HepG2 (cell line): Measurements from ENCODE around the gene MBLAC2. TPM values are rescaled to one million over a fixed set of nuclear protein-coding genes. Genes with fewer than 3 reads are reported as not detected.

Source experiments
- SOX6 ChIP-seq, 2 experiments: fragments of 450-650 bp in 1 of 2; sonication (generic) in 1 of 2; formaldehyde crosslinking in 1 of 2; IDR thresholded peaks; 2 replicates each; pipeline versions ENCODE4 v1.4.0 to v1.6.1; 2017 to 2020; ENCODE audit warnings: antibody characterized with exemption in 1 of 2, mild to moderate bottlenecking in 1 of 2, missing genetic modification reagents in 1 of 2
- TOE1 ChIP-seq: sonication (generic); formaldehyde crosslinking; IDR thresholded peaks from 2 replicates; pipeline ENCODE4 v1.4.0; 2020; ENCODE audit warnings: mild to moderate bottlenecking, missing genetic modification reagents
- ZNF430 ChIP-seq: sonication (generic); formaldehyde crosslinking; IDR thresholded peaks from 2 replicates; pipeline ENCODE4 v1.9.0; 2021; ENCODE audit warnings: mild to moderate bottlenecking, missing genetic modification reagents
- ZNF567 ChIP-seq: sonication (generic); formaldehyde crosslinking; IDR thresholded peaks from 2 replicates; pipeline ENCODE4 v1.8.1; 2023; ENCODE audit warnings: mild to moderate bottlenecking, missing genetic modification reagents, borderline replicate concordance
- ZNF598 ChIP-seq: sonication (generic); formaldehyde crosslinking; IDR thresholded peaks from 2 replicates; pipeline ENCODE4 v1.5.1; 2020; ENCODE audit warnings: mild to moderate bottlenecking, missing genetic modification reagents, borderline replicate concordance
- ZNF670 ChIP-seq: sonication (generic); formaldehyde crosslinking; IDR thresholded peaks from 2 replicates; pipeline ENCODE4 v1.8.0; 2022; ENCODE audit warnings: mild to moderate bottlenecking, missing genetic modification reagents, borderline replicate concordance
- polyA plus RNA-seq, 8 experiments: library from polyadenylated mRNA; depleted of rRNA in 3 of 8; stranded (reverse) in 7 of 8; unstranded in 1 of 8; fragments of >200 nt; fragmentation: Illumina TruSeq in 4 of 8; extraction: Trizol in 4 of 8; gene quantifications; 2 replicates each; pipeline versions ENCODE4 v1.2.1 to v1.2.3, GENCODE V29; 2011 to 2016; ENCODE audit warnings: low read depth in 4 of 8, missing spikeins in 1 of 8, mixed read lengths in 1 of 8; ENCODE audit not compliant: insufficient read depth in 1 of 8
- total RNA-seq, 5 experiments: library from RNA; depleted of rRNA; stranded (reverse); fragments of >200 nt; fragmentation: Illumina TruSeq; extraction: Trizol; gene quantifications; 2 replicates each; pipeline ENCODE4 v1.2.3, GENCODE V29; 2016; ENCODE audit warnings: low read depth in 1 of 5
- TF ChIP-seq, protein P1 (sequence below): IDR thresholded peaks from 2 replicates; pipeline ENCODE4 v1.6.1; 2016; ENCODE audit warnings: low read depth, control low read depth
- TF ChIP-seq, protein P2 (sequence below): sonication (generic); formaldehyde crosslinking; IDR thresholded peaks from 2 replicates; pipeline ENCODE4 v1.5.1; 2020; ENCODE audit warnings: mild to moderate bottlenecking, missing genetic modification reagents, borderline replicate concordance
- TF ChIP-seq, protein P3 (sequence below): sonication (generic); formaldehyde crosslinking; IDR thresholded peaks from 2 replicates; pipeline ENCODE4 v1.5.1; 2020; ENCODE audit warnings: mild to moderate bottlenecking, missing genetic modification reagents, borderline replicate concordance

The MBLAC2 gene
- total and polyA plus RNA-seq, 2 of the 13 experiments (the other 11 are each of a cell fraction or from before 2014, with no cell fraction given): 2.9 to 4.1 TPM

DNA sequence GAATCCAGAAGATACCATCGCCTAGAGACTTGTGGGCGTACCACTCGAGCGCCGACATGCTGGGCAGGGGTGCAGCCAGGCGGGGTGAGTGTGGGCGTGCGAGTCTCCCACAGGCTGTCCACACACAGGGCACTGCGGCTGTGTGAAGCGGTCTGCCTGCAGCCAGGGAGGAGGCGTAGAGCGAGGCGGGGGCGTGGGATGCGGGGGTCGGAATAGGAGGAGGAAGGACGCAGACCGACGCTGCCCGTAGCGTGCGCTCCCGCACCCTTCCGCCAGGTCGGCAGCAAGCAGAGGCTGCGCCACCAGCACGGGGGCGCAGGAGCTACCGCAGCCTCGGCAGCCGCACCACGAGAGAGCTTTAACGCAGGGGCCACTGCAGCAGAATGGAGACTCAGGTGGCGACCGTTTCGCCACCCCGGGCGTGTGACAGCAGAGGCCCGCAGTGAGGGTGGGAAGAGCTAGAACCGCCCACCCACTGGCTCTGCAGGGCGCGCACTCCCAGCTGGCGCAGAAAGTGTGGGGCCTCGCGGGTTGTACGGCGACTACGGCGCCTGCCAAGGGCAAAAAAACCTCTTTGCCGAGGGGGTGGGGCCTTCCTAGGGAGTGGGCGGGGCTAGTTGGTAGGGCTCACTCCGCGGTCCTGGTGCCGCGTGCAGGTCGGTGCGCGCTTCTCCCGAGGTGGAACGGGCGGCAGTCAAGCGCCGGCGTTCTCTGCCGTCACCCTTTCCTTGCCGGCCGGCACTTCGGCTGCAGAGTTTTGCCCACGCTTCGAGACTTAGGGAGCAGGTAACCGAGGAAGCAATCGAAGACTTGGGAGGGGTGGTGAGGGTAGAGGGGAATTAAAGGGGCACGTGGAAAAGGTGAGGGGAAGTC is at the start of gene MBLAC2, which contains the start of gene POLR3G (continued):
- TF ChIP-seq, protein P1, sequence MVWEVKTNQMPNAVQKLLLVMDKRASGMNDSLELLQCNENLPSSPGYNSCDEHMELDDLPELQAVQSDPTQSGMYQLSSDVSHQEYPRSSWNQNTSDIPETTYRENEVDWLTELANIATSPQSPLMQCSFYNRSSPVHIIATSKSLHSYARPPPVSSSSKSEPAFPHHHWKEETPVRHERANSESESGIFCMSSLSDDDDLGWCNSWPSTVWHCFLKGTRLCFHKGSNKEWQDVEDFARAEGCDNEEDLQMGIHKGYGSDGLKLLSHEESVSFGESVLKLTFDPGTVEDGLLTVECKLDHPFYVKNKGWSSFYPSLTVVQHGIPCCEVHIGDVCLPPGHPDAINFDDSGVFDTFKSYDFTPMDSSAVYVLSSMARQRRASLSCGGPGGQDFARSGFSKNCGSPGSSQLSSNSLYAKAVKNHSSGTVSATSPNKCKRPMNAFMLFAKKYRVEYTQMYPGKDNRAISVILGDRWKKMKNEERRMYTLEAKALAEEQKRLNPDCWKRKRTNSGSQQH (CRISPR knock-in tag): peak; percentile 54
- TF ChIP-seq, protein P2, sequence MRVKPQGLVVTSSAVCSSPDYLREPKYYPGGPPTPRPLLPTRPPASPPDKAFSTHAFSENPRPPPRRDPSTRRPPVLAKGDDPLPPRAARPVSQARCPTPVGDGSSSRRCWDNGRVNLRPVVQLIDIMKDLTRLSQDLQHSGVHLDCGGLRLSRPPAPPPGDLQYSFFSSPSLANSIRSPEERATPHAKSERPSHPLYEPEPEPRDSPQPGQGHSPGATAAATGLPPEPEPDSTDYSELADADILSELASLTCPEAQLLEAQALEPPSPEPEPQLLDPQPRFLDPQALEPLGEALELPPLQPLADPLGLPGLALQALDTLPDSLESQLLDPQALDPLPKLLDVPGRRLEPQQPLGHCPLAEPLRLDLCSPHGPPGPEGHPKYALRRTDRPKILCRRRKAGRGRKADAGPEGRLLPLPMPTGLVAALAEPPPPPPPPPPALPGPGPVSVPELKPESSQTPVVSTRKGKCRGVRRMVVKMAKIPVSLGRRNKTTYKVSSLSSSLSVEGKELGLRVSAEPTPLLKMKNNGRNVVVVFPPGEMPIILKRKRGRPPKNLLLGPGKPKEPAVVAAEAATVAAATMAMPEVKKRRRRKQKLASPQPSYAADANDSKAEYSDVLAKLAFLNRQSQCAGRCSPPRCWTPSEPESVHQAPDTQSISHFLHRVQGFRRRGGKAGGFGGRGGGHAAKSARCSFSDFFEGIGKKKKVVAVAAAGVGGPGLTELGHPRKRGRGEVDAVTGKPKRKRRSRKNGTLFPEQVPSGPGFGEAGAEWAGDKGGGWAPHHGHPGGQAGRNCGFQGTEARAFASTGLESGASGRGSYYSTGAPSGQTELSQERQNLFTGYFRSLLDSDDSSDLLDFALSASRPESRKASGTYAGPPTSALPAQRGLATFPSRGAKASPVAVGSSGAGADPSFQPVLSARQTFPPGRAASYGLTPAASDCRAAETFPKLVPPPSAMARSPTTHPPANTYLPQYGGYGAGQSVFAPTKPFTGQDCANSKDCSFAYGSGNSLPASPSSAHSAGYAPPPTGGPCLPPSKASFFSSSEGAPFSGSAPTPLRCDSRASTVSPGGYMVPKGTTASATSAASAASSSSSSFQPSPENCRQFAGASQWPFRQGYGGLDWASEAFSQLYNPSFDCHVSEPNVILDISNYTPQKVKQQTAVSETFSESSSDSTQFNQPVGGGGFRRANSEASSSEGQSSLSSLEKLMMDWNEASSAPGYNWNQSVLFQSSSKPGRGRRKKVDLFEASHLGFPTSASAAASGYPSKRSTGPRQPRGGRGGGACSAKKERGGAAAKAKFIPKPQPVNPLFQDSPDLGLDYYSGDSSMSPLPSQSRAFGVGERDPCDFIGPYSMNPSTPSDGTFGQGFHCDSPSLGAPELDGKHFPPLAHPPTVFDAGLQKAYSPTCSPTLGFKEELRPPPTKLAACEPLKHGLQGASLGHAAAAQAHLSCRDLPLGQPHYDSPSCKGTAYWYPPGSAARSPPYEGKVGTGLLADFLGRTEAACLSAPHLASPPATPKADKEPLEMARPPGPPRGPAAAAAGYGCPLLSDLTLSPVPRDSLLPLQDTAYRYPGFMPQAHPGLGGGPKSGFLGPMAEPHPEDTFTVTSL: no peak
- TF ChIP-seq SOX6 (IDR thresholded peaks at IDR 0.05) (no peak), SOX6 (CRISPR knock-in tag; IDR thresholded peaks at IDR 0.05) (peak; percentile 87), ZNF598 (CRISPR knock-in tag) (no peak; the same call in 1 of the 2 replicates), ZNF430 (peak; percentile 93), TOE1 (CRISPR knock-in tag) (no peak), ZNF567 (no peak), ZNF670 (CRISPR knock-in tag) (peak; percentile 50; the same call in 1 of the 2 replicates)
- TF ChIP-seq, protein P3, sequence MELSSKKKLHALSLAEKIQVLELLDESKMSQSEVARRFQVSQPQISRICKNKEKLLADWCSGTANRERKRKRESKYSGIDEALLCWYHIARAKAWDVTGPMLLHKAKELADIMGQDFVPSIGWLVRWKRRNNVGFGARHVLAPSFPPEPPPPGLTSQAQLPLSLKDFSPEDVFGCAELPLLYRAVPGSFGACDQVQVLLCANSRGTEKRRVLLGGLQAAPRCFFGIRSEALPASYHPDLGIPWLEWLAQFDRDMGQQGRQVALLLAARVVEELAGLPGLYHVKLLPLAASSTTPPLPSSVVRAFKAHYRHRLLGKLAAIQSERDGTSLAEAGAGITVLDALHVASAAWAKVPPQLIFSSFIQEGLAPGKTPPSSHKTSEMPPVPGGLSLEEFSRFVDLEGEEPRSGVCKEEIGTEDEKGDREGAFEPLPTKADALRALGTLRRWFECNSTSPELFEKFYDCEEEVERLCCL (CRISPR knock-in tag): peak; percentile 65; the same call in 1 of the 2 replicates
